ENCODE results near the gene DSCAML1. TPM values are rescaled to one million over a fixed set of nuclear protein-coding genes. Genes with fewer than 3 reads are reported as not detected.

Gene DSCAML1
- total RNA-seq, 1 experiment from 2014 or later = 0.90 TPM

DNA sequence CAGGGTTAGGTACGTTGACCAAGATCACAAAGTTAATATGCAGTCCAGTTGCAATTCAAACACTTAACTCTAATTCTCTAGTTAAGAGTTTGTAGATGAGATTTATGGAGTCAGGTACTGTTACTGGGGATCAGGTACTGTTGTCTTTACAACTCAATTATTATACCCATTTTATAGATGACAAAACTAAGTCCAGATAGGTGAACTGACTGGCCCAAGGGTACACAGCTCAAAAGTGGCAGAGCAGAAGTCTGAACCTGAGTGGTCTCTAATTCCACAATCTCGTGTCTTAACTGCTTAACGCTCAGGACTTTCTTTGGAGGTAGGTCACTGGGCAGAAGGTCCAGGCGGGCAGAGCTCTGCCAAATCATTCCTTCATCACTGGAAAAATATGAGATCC lies 77.5 kb downstream of the DSCAML1 start (continued):
- TF ChIP-seq, protein P1, sequence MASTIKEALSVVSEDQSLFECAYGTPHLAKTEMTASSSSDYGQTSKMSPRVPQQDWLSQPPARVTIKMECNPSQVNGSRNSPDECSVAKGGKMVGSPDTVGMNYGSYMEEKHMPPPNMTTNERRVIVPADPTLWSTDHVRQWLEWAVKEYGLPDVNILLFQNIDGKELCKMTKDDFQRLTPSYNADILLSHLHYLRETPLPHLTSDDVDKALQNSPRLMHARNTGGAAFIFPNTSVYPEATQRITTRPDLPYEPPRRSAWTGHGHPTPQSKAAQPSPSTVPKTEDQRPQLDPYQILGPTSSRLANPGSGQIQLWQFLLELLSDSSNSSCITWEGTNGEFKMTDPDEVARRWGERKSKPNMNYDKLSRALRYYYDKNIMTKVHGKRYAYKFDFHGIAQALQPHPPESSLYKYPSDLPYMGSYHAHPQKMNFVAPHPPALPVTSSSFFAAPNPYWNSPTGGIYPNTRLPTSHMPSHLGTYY (CRISPR knock-in tag; IDR thresholded peaks at IDR 0.05) = no peak
- TF ChIP-seq EMX1 (CRISPR knock-in tag; IDR thresholded peaks at IDR 0.05) (no peak), ATF6 (CRISPR knock-in tag; IDR thresholded peaks at IDR 0.05) (no peak), ETV6 (CRISPR knock-in tag; IDR thresholded peaks at IDR 0.05) (no peak)
- TF ChIP-seq, protein P2, sequence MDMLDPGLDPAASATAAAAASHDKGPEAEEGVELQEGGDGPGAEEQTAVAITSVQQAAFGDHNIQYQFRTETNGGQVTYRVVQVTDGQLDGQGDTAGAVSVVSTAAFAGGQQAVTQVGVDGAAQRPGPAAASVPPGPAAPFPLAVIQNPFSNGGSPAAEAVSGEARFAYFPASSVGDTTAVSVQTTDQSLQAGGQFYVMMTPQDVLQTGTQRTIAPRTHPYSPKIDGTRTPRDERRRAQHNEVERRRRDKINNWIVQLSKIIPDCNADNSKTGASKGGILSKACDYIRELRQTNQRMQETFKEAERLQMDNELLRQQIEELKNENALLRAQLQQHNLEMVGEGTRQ (CRISPR knock-in tag; IDR thresholded peaks at IDR 0.05) = no peak

- DNase-seq (ENCODE audit: low spot score) (peak; percentile 50), ATAC-seq (peak; percentile 73)
- no peak for TF ChIP-seq RORB (CRISPR knock-in tag; IDR thresholded peaks at IDR 0.05)
- TF ChIP-seq AR (CRISPR knock-in tag; IDR thresholded peaks at IDR 0.05) = no peak
- no peak for TF ChIP-seq NFE2L1 (CRISPR knock-in tag; IDR thresholded peaks at IDR 0.05)
- no peak for TF ChIP-seq ZNF138 (CRISPR knock-in tag; conservative IDR thresholded peaks at IDR 0.05)
- no peak for TF ChIP-seq ZMAT4 (CRISPR knock-in tag; IDR thresholded peaks at IDR 0.05)
- TF ChIP-seq TEAD1 (CRISPR knock-in tag; IDR thresholded peaks at IDR 0.05) = peak; percentile 75; the same call in 1 of the 2 replicates
- no peak for TF ChIP-seq ZBTB21 (CRISPR knock-in tag; IDR thresholded peaks at IDR 0.05; ENCODE audit: borderline replicate concordance)
- no peak for TF ChIP-seq ZNF263 (CRISPR knock-in tag; IDR thresholded peaks at IDR 0.05; ENCODE audit: low read depth)
- no peak for TF ChIP-seq NR2C2 (CRISPR knock-in tag; IDR thresholded peaks at IDR 0.05)
- no peak for TF ChIP-seq ZNF416 (CRISPR knock-in tag; IDR thresholded peaks at IDR 0.05)
- 0 out of 2 replicates have a peak, but pooled peaks have one; percentile 30 for TF ChIP-seq MAX (CRISPR knock-in tag; IDR thresholded peaks at IDR 0.05)
- no peak for TF ChIP-seq ETV6 (CRISPR knock-in tag; IDR thresholded peaks at IDR 0.05)
- TF ChIP-seq, protein P3, sequence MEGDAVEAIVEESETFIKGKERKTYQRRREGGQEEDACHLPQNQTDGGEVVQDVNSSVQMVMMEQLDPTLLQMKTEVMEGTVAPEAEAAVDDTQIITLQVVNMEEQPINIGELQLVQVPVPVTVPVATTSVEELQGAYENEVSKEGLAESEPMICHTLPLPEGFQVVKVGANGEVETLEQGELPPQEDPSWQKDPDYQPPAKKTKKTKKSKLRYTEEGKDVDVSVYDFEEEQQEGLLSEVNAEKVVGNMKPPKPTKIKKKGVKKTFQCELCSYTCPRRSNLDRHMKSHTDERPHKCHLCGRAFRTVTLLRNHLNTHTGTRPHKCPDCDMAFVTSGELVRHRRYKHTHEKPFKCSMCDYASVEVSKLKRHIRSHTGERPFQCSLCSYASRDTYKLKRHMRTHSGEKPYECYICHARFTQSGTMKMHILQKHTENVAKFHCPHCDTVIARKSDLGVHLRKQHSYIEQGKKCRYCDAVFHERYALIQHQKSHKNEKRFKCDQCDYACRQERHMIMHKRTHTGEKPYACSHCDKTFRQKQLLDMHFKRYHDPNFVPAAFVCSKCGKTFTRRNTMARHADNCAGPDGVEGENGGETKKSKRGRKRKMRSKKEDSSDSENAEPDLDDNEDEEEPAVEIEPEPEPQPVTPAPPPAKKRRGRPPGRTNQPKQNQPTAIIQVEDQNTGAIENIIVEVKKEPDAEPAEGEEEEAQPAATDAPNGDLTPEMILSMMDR (IDR thresholded peaks at IDR 0.05) = no peak
- no peak for TF ChIP-seq TCF7 (CRISPR knock-in tag; IDR thresholded peaks at IDR 0.05; ENCODE audit: low read depth)
- Mint-ChIP-seq H3K27ac (peak overlapping the region; percentile 60), H3K36me3 (no peaks in the 10 kb centered on the region), H3K9me3 (no peaks in the 10 kb centered on the region), H3K4me1 (peaks cover 63% of the 10 kb centered on the region), H3K4me3 (peak overlapping the region; percentile 47), H3K27me3 (ENCODE audit: low read depth) (peaks cover 10% of the 10 kb centered on the region)
- ChIA-PET CTCF (interaction anchor here (0.5 to 2.1 kb wide), 5 partner anchors 13 to 394 kb away, joined by 3 to 11 read pairs (median 3); no protein-coding TSS in a partner anchor), POLR2A (interaction anchor here (0.9 to 1.9 kb wide), 3 partner anchors 12 to 46 kb away, joined by 3 to 5 read pairs (median 5); no protein-coding TSS in a partner anchor)
These were observed 79.3 kb downstream of the DSCAML1 start for GRCh38 chr11:117717485-117718314.
